ENCODE data around the gene HACD2.
A peak's percentile ranks its signal among the peaks of the same experiment; 100 is the strongest.

HACD2 gene

GRCh38 chr3:123547881-123548519, 36.9 kb downstream of the HACD2 start:
- DNase-seq (ENCODE audit: low spot score) (no peak), ATAC-seq (ENCODE audit: low read depth) (no peak)
- no peak for TF ChIP-seq CTCF (IDR thresholded peaks at IDR 0.05; ENCODE audit: poor library complexity, severe bottlenecking)
- H3K27ac ChIP-seq (ENCODE audit: poor library complexity, severe bottlenecking) = no peak overlapping the region
- H3K36me3 ChIP-seq (ENCODE audit: low read depth) = peaks cover 32% of the 10 kb centered on the region
- no peaks in the 10 kb centered on the region for H3K27me3 ChIP-seq (ENCODE audit: insufficient read depth, poor library complexity, severe bottlenecking)
- peaks cover 5% of the 10 kb centered on the region for H3K9me3 ChIP-seq (ENCODE audit: severe bottlenecking)
- H3K4me1 ChIP-seq (ENCODE audit: insufficient read depth, poor library complexity, severe bottlenecking) = peaks cover 11% of the 10 kb centered on the region
- no peak overlapping the region for H3K4me3 ChIP-seq (ENCODE audit: severe bottlenecking)

GRCh38 chr3:123546133-123546755, 38.6 kb downstream of the HACD2 start:
- no peak for TF ChIP-seq CTCF (IDR thresholded peaks at IDR 0.05; ENCODE audit: poor library complexity, severe bottlenecking)
- H3K36me3 ChIP-seq (ENCODE audit: low read depth) = peaks cover 17% of the 10 kb centered on the region
- H3K27me3 ChIP-seq (ENCODE audit: insufficient read depth, poor library complexity, severe bottlenecking) = no peaks in the 10 kb centered on the region
- H3K27ac ChIP-seq (ENCODE audit: poor library complexity, severe bottlenecking) = peak overlapping the region; percentile 27
- H3K9me3 ChIP-seq (ENCODE audit: severe bottlenecking) = no peaks in the 10 kb centered on the region
- ATAC-seq (ENCODE audit: low read depth) (peak; percentile 89), DNase-seq (ENCODE audit: low spot score) (no peak)
- H3K4me1 ChIP-seq (ENCODE audit: insufficient read depth, poor library complexity, severe bottlenecking) = peaks cover 11% of the 10 kb centered on the region
- no peak overlapping the region for H3K4me3 ChIP-seq (ENCODE audit: severe bottlenecking)

- H3K4me3 ChIP-seq (ENCODE audit: severe bottlenecking) = no peak overlapping the region
- no peaks in the 10 kb centered on the region for H3K9me3 ChIP-seq (ENCODE audit: severe bottlenecking)
- H3K36me3 ChIP-seq (ENCODE audit: low read depth) = peaks cover 3% of the 10 kb centered on the region; the same call in 1 of the 2 replicates
- no peak for ATAC-seq (ENCODE audit: low read depth)
- no peaks in the 10 kb centered on the region for H3K27me3 ChIP-seq (ENCODE audit: insufficient read depth, poor library complexity, severe bottlenecking)
- no peak for DNase-seq (ENCODE audit: low spot score)
- no peak for TF ChIP-seq CTCF (IDR thresholded peaks at IDR 0.05; ENCODE audit: poor library complexity, severe bottlenecking)
- peaks cover 11% of the 10 kb centered on the region for H3K4me1 ChIP-seq (ENCODE audit: insufficient read depth, poor library complexity, severe bottlenecking)
- no peak overlapping the region for H3K27ac ChIP-seq (ENCODE audit: poor library complexity, severe bottlenecking)
Measured at GRCh38 chr3:123543950-123544349, 40.9 kb downstream of the HACD2 start.

- Histone ChIP-seq H3K4me1 (ENCODE audit: insufficient read depth, poor library complexity, severe bottlenecking) (no peaks in the 10 kb centered on the region), H3K36me3 (ENCODE audit: low read depth) (0 out of 2 replicates have a peak, but pooled peaks cover 4% of the 10 kb centered on the region), H3K27ac (ENCODE audit: poor library complexity, severe bottlenecking) (peak overlapping the region; percentile 19), H3K27me3 (ENCODE audit: insufficient read depth, poor library complexity, severe bottlenecking) (no peaks in the 10 kb centered on the region), H3K9me3 (ENCODE audit: severe bottlenecking) (no peaks in the 10 kb centered on the region), H3K4me3 (ENCODE audit: severe bottlenecking) (no peak overlapping the region)
- DNase-seq (ENCODE audit: low spot score) (no peak), ATAC-seq (ENCODE audit: low read depth) (no peak)
- no peak for TF ChIP-seq CTCF (IDR thresholded peaks at IDR 0.05; ENCODE audit: poor library complexity, severe bottlenecking)
Measured at GRCh38 chr3:123540285-123540684, 44.6 kb downstream of the HACD2 start.

Measured in RWPE2 (cell line).